Ecto neural progenitor cell (in vitro differentiated cells): ENCODE data around the gene VTA1.

Experiments
- DNase-seq: peaks from one replicate; pipeline ENCODE4 v3.0.0-alpha.2; 2018; ENCODE audit warnings: low spot score

Gene VTA1

DNA sequence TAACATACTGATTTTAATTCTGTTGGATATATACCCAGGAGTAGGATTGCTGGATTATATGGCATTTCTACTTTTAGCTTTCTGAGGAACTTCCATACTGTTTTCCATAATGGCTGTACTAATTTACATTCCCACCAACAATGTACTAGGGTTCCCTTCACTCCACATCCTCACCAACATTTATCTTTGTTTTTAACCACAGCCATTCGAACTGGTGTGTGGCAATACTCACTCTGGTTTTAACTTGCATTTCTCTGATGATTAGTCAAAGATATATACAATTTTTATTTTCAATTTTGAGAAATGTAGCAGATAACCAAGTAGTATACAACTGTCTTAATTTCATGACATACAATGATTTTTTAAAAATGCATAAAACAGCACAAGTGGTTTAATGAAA, 124.4 kb downstream of the VTA1 start:
- DNase-seq: no peak
